PC-3 (cell line): Measurements from ENCODE around the gene ETV3. TPM values are rescaled to one million over a fixed set of nuclear protein-coding genes. Genes with fewer than 3 reads are reported as not detected.

Experiments
- ATAC-seq: fragments of 200-7000 bp; cut with Tn5 transposase; 2 replicates; pipeline ENCODE4 v1.9.1; 2020; ENCODE audit warnings: mild to moderate bottlenecking, moderate library complexity
- BruUV-seq: library from RNA; stranded (reverse); fragments of 400-500 nt; replicated peaks from 2 replicates; lab custom pipeline; 2021; lab: Mats Ljungman, UMichigan
- CTCF ChIA-PET: fragments of 300-600 bp; sonication (Branson Sonifier 250); formaldehyde crosslinking; loops from one replicate; lab custom pipeline; 2022; ENCODE audit warnings: antibody characterized with exemption; lab: Charles Lee
- POLR2A ChIA-PET: fragments of 300-600 bp; sonication (Branson Sonifier 250); formaldehyde crosslinking; loops from one replicate; lab custom pipeline; 2022; ENCODE audit warnings: antibody characterized with exemption; ENCODE audit not compliant: unreplicated experiment; lab: Charles Lee
- DNase-seq: peaks from one replicate; pipeline ENCODE4 v3.0.0-alpha.2; 2015
- H2AFZ ChIP-seq: fragments of 300-600 bp; sonication (generic); 2 replicates; pipeline ENCODE4 v1.6.0; 2016; ENCODE audit warnings: antibody characterized with exemption, low read length
- H3F3A ChIP-seq: fragments of 300-600 bp; sonication (generic); one replicate; pipeline ENCODE4 v1.6.0; 2017; ENCODE audit warnings: antibody characterized with exemption, low read length, control low read depth, mild to moderate bottlenecking; ENCODE audit not compliant: unreplicated experiment
- H3K27ac ChIP-seq: fragments of 300-600 bp; sonication (generic); 2 replicates; pipeline ENCODE4 v1.5.1; 2016; ENCODE audit warnings: mild to moderate bottlenecking, low read length
- H3K27me3 ChIP-seq: fragments of 300-600 bp; sonication (generic); 2 replicates; pipeline ENCODE4 v1.6.1; 2016; ENCODE audit warnings: low read length, mixed read lengths
- H3K36me3 ChIP-seq: fragments of 300-600 bp; sonication (generic); 2 replicates; pipeline ENCODE4 v1.6.1; 2016; ENCODE audit warnings: low read depth, mixed run types, low read length, mixed read lengths
- H3K4me1 ChIP-seq: fragments of 300-600 bp; sonication (generic); 2 replicates; pipeline ENCODE4 v1.5.1; 2016; ENCODE audit warnings: low read length; ENCODE audit not compliant: insufficient read depth
- H3K4me2 ChIP-seq: fragments of 300-600 bp; sonication (generic); 2 replicates; pipeline ENCODE4 v1.6.0; 2016; ENCODE audit warnings: low read length
- H3K4me3 ChIP-seq: fragments of 300-600 bp; sonication (generic); 2 replicates; pipeline ENCODE4 v1.5.1; 2016; ENCODE audit warnings: mild to moderate bottlenecking, low read length, mixed read lengths
- H3K79me2 ChIP-seq: fragments of 300-600 bp; sonication (generic); 2 replicates; pipeline ENCODE4 v1.6.1; 2017; ENCODE audit warnings: low read length, mixed read lengths
- H3K9ac ChIP-seq: fragments of 300-600 bp; sonication (generic); 2 replicates; pipeline ENCODE4 v1.6.0; 2016; ENCODE audit warnings: mild to moderate bottlenecking, low read length
- H3K9me2 ChIP-seq: fragments of 300-600 bp; sonication (generic); replicated peaks from 2 replicates; pipeline ENCODE4 v1.6.1; 2016; ENCODE audit warnings: mixed run types, low read length, mixed read lengths
- H3K9me3 ChIP-seq: fragments of 300-600 bp; sonication (generic); 2 replicates; pipeline ENCODE4 v1.6.1; 2016; ENCODE audit warnings: low read length, mixed read lengths
- H4K20me1 ChIP-seq: fragments of 300-600 bp; sonication (generic); 2 replicates; pipeline ENCODE4 v1.6.1; 2016; ENCODE audit warnings: low read length, mixed read lengths
- EZH2 ChIP-seq: fragments of 300-600 bp; sonication (generic); IDR thresholded peaks from one replicate; pipeline ENCODE4 v1.6.1; 2017; ENCODE audit warnings: antibody characterized with exemption, mild to moderate bottlenecking, low read length; ENCODE audit not compliant: unreplicated experiment
- EZH2phosphoT487 ChIP-seq: fragments of 300-600 bp; sonication (generic); IDR thresholded peaks from 2 replicates; pipeline ENCODE4 v1.6.1; 2018; ENCODE audit warnings: mild to moderate bottlenecking, antibody characterized with exemption, low read length, borderline replicate concordance
- intact Hi-C: fragments of 100-400 bp; cut with micrococcal nuclease; formaldehyde crosslinking; loops from 2 replicates; pipeline ENCODE4 v1.9.0; 2023
- total RNA-seq: library from RNA; depleted of rRNA; stranded (reverse); fragments of >200 nt; gene quantifications from 2 replicates; pipeline ENCODE4 v1.2.3, GENCODE V29; 2014
- TF ChIP-seq, protein P1 (sequence below): fragments of 300-600 bp; sonication (generic); conservative IDR thresholded peaks from 2 replicates; pipeline ENCODE4 v1.5.1; 2017; ENCODE audit warnings: antibody characterized with exemption, low read depth, mild to moderate bottlenecking, low read length

ETV3 gene
- total RNA-seq, 1 experiment from 2014 or later: 12.2 TPM

DNA sequence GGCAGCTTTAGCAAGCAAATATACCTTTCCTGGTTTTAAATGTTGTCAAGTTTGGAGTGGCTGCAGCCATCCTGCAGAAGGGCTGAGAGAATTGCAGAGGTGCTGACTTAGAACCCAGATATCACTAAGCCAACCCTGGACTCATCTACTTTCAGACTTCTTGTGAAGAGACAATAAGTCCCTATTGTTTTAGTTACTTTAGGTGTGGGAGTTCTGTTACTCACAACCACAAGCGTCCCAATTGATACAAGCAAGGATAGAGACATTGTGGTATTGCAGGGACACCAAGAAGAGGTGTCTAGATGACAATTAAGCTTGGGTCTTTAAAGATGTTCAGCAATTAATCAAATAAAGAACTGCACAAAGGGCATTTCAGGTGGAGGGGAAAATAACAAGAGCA, 8.8 kb upstream of the ETV3 start:
- no peak for ATAC-seq
- Histone ChIP-seq H3K9me3 (no peaks in the 10 kb centered on the region), H3K4me3 (no peak overlapping the region), H3K79me2 (no peaks in the 10 kb centered on the region), H3K36me3 (no peaks in the 10 kb centered on the region), H3K9me2 (no peaks in the 10 kb centered on the region; the same call in 1 of the 2 replicates), H3F3A (no peaks in the 10 kb centered on the region), H4K20me1 (no peaks in the 10 kb centered on the region), H3K27ac (no peak overlapping the region), H3K27me3 (peaks cover 6% of the 10 kb centered on the region; the same call in 1 of the 2 replicates), H3K4me2 (no peak overlapping the region), H2AFZ (peak overlapping the region; percentile 45), H3K4me1 (peaks cover 13% of the 10 kb centered on the region), H3K9ac (no peak overlapping the region)
- TF ChIP-seq, protein P1, sequence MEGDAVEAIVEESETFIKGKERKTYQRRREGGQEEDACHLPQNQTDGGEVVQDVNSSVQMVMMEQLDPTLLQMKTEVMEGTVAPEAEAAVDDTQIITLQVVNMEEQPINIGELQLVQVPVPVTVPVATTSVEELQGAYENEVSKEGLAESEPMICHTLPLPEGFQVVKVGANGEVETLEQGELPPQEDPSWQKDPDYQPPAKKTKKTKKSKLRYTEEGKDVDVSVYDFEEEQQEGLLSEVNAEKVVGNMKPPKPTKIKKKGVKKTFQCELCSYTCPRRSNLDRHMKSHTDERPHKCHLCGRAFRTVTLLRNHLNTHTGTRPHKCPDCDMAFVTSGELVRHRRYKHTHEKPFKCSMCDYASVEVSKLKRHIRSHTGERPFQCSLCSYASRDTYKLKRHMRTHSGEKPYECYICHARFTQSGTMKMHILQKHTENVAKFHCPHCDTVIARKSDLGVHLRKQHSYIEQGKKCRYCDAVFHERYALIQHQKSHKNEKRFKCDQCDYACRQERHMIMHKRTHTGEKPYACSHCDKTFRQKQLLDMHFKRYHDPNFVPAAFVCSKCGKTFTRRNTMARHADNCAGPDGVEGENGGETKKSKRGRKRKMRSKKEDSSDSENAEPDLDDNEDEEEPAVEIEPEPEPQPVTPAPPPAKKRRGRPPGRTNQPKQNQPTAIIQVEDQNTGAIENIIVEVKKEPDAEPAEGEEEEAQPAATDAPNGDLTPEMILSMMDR: no peak
- TF ChIP-seq EZH2: no peak
- no peak for DNase-seq
- no TSS peak for BruUV-seq
- CTCF ChIA-PET: no interaction called here
- intact Hi-C loops: no loop called here
- POLR2A ChIA-PET: no interaction called here

DNA sequence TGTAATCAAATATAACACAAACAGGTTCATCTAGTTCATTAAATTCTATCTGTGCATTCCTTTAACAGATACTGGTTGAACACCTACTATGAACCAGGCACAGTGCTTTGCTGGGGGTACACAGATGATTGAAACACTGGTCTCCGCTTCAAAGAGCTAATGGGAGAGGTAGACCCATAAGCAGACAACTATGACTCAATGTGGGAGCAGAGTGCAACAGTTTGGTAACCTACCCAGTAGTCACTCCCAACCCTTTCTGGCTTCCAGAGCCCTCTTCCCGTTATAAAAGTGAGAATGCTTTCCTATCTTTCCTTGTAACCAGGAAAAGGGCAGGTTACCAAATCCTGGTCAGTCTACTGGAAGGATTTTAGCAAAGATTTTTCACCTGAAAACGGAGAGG, 8.0 kb upstream of the ETV3 start:
- H3K9me3 ChIP-seq: no peaks in the 10 kb centered on the region
- no peaks in the 10 kb centered on the region for H3F3A ChIP-seq
- no peaks in the 10 kb centered on the region for H3K36me3 ChIP-seq
- POLR2A ChIA-PET: no interaction called here
- no peak overlapping the region for H3K27ac ChIP-seq
- DNase-seq: no peak
- H4K20me1 ChIP-seq: no peaks in the 10 kb centered on the region
- H3K4me2 ChIP-seq: no peak overlapping the region
- no peak for ATAC-seq
- peaks cover 6% of the 10 kb centered on the region; the same call in 1 of the 2 replicates for H3K27me3 ChIP-seq
- TF ChIP-seq EZH2phosphoT487 (no peak), EZH2 (no peak)
- TF ChIP-seq, protein P1: no peak
- intact Hi-C loops: no loop called here
- H3K4me3 ChIP-seq: no peak overlapping the region
- BruUV-seq: no TSS peak
- peaks cover 13% of the 10 kb centered on the region for H3K4me1 ChIP-seq
- H3K9ac ChIP-seq: no peak overlapping the region
- H3K79me2 ChIP-seq: no peaks in the 10 kb centered on the region
- CTCF ChIA-PET: no interaction called here
- no peaks in the 10 kb centered on the region; the same call in 1 of the 2 replicates for H3K9me2 ChIP-seq
- no peak overlapping the region for H2AFZ ChIP-seq

DNA sequence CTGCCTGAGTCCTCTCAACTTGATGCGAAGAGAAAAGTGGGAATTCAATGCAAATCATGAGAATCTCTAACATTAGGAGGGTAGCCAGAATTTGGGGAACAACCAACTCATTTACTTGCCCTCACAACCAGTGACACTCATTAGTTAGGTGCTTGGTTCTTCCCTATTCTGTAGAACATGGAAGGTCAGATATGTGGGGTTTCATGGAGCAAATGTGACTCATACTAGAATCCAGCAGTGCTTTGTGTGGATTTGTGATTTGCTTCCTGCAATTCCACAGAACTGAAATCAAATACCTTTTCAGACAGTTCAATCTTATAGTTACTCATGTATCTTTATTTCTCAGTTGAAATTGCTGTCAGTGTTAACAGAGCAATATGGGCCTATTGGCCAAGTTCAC, 6.9 kb upstream of the ETV3 start:
- intact Hi-C loops: no loop called here
- H3K36me3 ChIP-seq: no peaks in the 10 kb centered on the region
- no peak overlapping the region for H3K4me3 ChIP-seq
- no peak overlapping the region for H3K27ac ChIP-seq
- DNase-seq: no peak
- no TSS peak for BruUV-seq
- no peak overlapping the region for H3K4me2 ChIP-seq
- no peaks in the 10 kb centered on the region; the same call in 1 of the 2 replicates for H3K9me2 ChIP-seq
- H3K27me3 ChIP-seq: peaks cover 5% of the 10 kb centered on the region; the same call in 1 of the 2 replicates
- ChIA-PET POLR2A (no interaction called here), CTCF (no interaction called here)
- H2AFZ ChIP-seq: no peak overlapping the region
- TF ChIP-seq EZH2: no peak
- H3F3A ChIP-seq: no peaks in the 10 kb centered on the region
- H4K20me1 ChIP-seq: no peaks in the 10 kb centered on the region
- peaks cover 13% of the 10 kb centered on the region for H3K4me1 ChIP-seq
- no peak for ATAC-seq
- H3K9ac ChIP-seq: no peak overlapping the region
- no peaks in the 10 kb centered on the region for H3K9me3 ChIP-seq
- no peaks in the 10 kb centered on the region for H3K79me2 ChIP-seq
